Stromal cell of bone marrow (primary cell): ENCODE results near the gene SOWAHB.
"Not testable (repeated sequence)": the region's sequence is repeated elsewhere in the genome, so short reads cannot be mapped to it uniquely, and the experiment has no call there.

Experiments used
- DNase-seq: peaks from one replicate; pipeline ENCODE4 v3.0.0-alpha.2; 2012; ENCODE audit warnings: low read depth

Gene SOWAHB

GRCh38 chr4:76894537-76895255, 3.2 kb downstream of the SOWAHB start:
- no peak for DNase-seq

GRCh38 chr4:76892601-76893000, 5.3 kb downstream of the SOWAHB start:
- DNase-seq = no peak

GRCh38 chr4:76892001-76892400, 5.9 kb downstream of the SOWAHB start:
- DNase-seq = no peak

GRCh38 chr4:76886848-76887441, 11.0 kb downstream of the SOWAHB start:
- DNase-seq = no peak

- no peak for DNase-seq
Observed at GRCh38 chr4:76886214-76886613, 11.7 kb downstream of the SOWAHB start.

- no peak for DNase-seq
Observed at GRCh38 chr4:76883147-76883546, 14.8 kb downstream of the SOWAHB start.

- no peak for DNase-seq
Observed at GRCh38 chr4:76882630-76883029, 15.3 kb downstream of the SOWAHB start.

- no peak for DNase-seq
Observed at GRCh38 chr4:76881375-76881774, 16.6 kb downstream of the SOWAHB start.

- no peak for DNase-seq
Observed at GRCh38 chr4:76879731-76880364, 18.1 kb downstream of the SOWAHB start.

- DNase-seq = not testable (repeated sequence)
Observed at GRCh38 chr4:76878641-76879165, 19.2 kb downstream of the SOWAHB start.

GRCh38 chr4:76874176-76874575, 23.8 kb downstream of the SOWAHB start:
- DNase-seq = no peak

- no peak for DNase-seq
Observed at GRCh38 chr4:76873495-76873894, 24.4 kb downstream of the SOWAHB start.

GRCh38 chr4:76872556-76872955, 25.4 kb downstream of the SOWAHB start:
- DNase-seq = no peak

GRCh38 chr4:76868780-76869179, 29.2 kb downstream of the SOWAHB start:
- DNase-seq = not testable (repeated sequence)

- DNase-seq = no peak
Observed at GRCh38 chr4:76867880-76868655, 29.9 kb downstream of the SOWAHB start.

GRCh38 chr4:76867377-76867776, 30.6 kb downstream of the SOWAHB start:
- no peak for DNase-seq

- no peak for DNase-seq
Observed at GRCh38 chr4:76866641-76867040, 31.3 kb downstream of the SOWAHB start.

GRCh38 chr4:76858319-76858718, 39.6 kb downstream of the SOWAHB start:
- DNase-seq = no peak

GRCh38 chr4:76857074-76857409, 40.9 kb downstream of the SOWAHB start:
- no peak for DNase-seq

GRCh38 chr4:76856243-76857073, 41.5 kb downstream of the SOWAHB start:
- peak; percentile 58 for DNase-seq

GRCh38 chr4:76854858-76855257, 43.1 kb downstream of the SOWAHB start:
- no peak for DNase-seq

GRCh38 chr4:76851375-76851774, 46.6 kb downstream of the SOWAHB start:
- no peak for DNase-seq
